ENCODE results near the gene TEX51. TPM values are rescaled to one million over a fixed set of nuclear protein-coding genes. Genes with fewer than 3 reads are reported as not detected.

Gene TEX51
- total RNA-seq, 2 donors from 2014 or later: not detected

DNA sequence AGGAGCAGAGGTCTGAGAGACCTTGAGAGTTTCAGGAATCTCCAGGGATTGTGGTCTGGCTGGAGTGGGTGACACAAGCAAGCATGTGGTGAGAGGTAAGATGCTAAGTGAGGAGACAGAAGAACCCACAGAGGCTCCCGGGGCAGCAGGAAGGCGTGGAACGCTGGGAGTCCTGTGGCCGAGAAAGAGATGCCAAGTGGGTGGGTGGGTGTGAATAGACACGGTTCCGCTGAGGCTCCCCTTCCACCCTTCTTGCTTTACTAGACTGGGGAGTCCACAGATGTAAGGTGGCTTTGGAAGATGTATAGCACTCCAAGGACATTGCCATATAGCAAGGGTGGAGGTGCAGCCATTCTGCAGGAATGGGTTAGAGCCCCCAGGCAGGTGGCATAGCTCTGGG lies 4.2 kb downstream of the TEX51 start:
- DNase-seq (ENCODE audit: low spot score) (no peak), ATAC-seq (no peak)
- no peaks in the 10 kb centered on the region for H3K36me3 Mint-ChIP-seq
- no peaks in the 10 kb centered on the region for H3K4me1 Mint-ChIP-seq (ENCODE audit: low read depth in 2 of 2)
- H3K9me3 Mint-ChIP-seq: no peaks in the 10 kb centered on the region
- H3K27ac Mint-ChIP-seq: no peak overlapping the region
- no peak overlapping the region for H3K4me3 Mint-ChIP-seq
- peaks cover 11 to 27% of the 10 kb centered on the region in 2 donors for H3K27me3 Mint-ChIP-seq

DNA sequence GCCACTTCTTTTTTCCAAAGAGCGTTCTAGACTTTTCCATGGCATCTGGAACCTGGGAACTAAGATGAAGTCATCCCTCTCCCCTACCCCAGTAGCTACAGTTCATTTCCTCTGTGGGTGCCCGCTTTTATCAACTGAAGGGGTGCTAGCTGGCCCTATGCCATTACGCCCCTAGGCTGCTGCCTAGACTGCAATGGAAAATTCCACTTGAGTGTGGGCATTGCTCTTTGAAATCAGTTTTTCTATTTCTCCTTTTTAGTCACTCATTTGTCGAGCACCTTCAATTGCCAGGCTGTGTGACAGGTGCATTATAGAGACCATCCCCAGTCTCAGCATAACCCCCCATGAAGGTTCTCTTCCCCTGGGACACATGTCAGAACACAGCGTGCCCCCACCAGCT lies 7.3 kb downstream of the TEX51 start:
- H3K9me3 Mint-ChIP-seq: no peaks in the 10 kb centered on the region
- DNase-seq (ENCODE audit: low spot score) (no peak), ATAC-seq (no peak)
- H3K4me1 Mint-ChIP-seq (ENCODE audit: low read depth in 2 of 2): no peaks in the 10 kb centered on the region
- no peak overlapping the region for H3K27ac Mint-ChIP-seq
- peaks cover 6 to 27% of the 10 kb centered on the region in 2 donors for H3K27me3 Mint-ChIP-seq
- no peak overlapping the region for H3K4me3 Mint-ChIP-seq
- no peaks in the 10 kb centered on the region for H3K36me3 Mint-ChIP-seq

DNA sequence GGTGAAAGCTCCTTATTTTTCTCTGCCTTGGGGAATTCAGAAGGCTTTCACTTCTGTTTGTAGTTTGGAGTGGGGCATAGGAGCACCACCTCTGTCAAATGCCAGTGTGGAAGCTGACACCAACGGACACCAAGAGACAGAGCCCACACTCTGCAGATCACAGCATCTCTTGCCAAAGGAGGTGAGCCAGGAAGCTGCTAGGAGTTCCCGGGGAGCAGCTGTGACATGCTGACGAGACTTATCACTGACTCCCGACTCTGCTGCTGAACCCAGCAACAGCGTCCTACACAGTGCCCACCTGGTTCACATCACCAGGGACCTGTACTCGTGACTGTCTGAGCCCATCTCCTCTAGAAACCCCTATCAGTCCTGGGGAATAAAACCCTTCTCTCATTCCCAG lies 8.1 kb downstream of the TEX51 start:
- H3K36me3 Mint-ChIP-seq: no peaks in the 10 kb centered on the region

DNA sequence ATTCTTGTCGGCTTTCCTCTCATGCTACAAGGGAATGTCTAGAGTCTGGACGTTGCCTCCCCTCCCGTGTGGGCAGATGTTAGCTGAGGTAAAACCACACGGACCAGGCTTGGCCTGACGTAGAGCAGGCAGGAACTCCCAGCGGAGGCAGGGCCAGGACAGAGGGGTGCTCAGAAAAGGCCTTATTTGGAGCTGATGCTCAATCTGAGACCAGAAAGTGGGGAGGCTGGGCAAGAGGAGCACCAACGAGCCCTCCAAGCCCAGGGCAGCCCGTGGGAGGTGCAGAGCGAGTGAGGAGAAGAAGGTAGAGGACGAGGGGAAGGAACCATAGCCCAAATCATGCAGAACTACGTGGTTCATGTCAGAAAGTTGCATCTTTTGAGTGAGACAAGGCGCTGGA lies 9.0 kb downstream of the TEX51 start:
- H3K27ac Mint-ChIP-seq: no peak overlapping the region

More for the DNA sequence above, 8.1 kb downstream of the TEX51 start:
- H3K27me3 Mint-ChIP-seq: peaks cover 6 to 27% of the 10 kb centered on the region in 2 donors
- no peak overlapping the region for H3K4me3 Mint-ChIP-seq
- DNase-seq (ENCODE audit: low spot score) (no peak), ATAC-seq (no peak)
- no peaks in the 10 kb centered on the region for H3K9me3 Mint-ChIP-seq
- H3K4me1 Mint-ChIP-seq (ENCODE audit: low read depth in 2 of 2): no peaks in the 10 kb centered on the region
- no peak overlapping the region for H3K27ac Mint-ChIP-seq

DNA sequence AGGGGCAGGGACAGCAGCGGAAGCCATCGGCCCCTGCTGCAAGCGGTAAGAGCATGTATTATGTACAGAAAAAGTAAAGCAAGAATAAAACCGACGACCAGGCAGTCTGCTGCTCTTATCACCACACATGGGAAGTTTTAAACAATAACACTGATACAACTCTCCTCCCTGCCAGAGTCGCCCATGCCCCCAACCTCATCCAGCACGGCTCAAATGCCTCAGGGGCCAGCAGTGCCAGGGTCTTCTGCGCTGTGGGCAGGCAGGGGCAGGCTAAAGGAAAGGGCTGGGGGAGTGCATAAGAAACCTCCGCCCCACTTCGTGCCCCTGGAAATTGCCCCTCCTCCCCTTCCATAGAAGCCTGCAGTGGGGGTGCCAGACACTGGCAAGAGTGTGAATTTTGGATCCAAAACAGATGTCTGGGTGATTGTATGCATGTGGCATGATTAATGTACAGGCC lies 10.1 kb downstream of the TEX51 start:
- DNase-seq (ENCODE audit: low spot score) (no peak), ATAC-seq (no peak)
- H3K27ac Mint-ChIP-seq: no peak overlapping the region
- H3K4me1 Mint-ChIP-seq (ENCODE audit: low read depth in 2 of 2): no peaks in the 10 kb centered on the region
- H3K4me3 Mint-ChIP-seq: no peak overlapping the region
- no peaks in the 10 kb centered on the region for H3K9me3 Mint-ChIP-seq
- H3K27me3 Mint-ChIP-seq: peaks cover 6 to 10% of the 10 kb centered on the region in 2 donors
- no peaks in the 10 kb centered on the region for H3K36me3 Mint-ChIP-seq

More for the DNA sequence above, 9.0 kb downstream of the TEX51 start:
- H3K4me1 Mint-ChIP-seq (ENCODE audit: low read depth in 2 of 2): no peaks in the 10 kb centered on the region
- ATAC-seq (peak in 1 of 2 donors; percentile 24), DNase-seq (ENCODE audit: low spot score) (no peak)
- no peak overlapping the region for H3K4me3 Mint-ChIP-seq
- H3K36me3 Mint-ChIP-seq: no peaks in the 10 kb centered on the region
- no peaks in the 10 kb centered on the region for H3K9me3 Mint-ChIP-seq
- H3K27me3 Mint-ChIP-seq: peaks cover 6 to 21% of the 10 kb centered on the region in 2 donors

DNA sequence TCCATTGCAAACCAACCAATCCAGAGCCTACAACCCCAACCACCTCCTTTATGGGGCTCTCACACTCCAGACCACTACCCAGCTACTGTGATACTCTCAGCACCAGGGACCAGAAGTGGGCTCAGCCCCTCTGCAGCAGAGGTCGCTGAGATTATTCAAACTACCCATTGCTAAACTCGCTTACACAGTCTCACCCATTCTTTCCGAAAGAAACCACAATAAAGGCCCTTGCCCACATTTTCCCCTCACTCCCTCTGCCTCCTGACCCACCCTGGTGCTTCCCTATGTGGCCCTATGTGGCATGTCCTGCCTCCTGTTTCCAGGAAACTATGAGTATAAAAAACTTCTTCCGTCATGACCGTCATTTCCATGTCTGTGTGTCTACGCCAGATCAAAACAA lies 10.7 kb downstream of the TEX51 start:
- Mint-ChIP-seq H3K27ac (no peak overlapping the region), H3K4me3 (no peak overlapping the region), H3K4me1 (ENCODE audit: low read depth in 2 of 2) (no peaks in the 10 kb centered on the region)

DNA sequence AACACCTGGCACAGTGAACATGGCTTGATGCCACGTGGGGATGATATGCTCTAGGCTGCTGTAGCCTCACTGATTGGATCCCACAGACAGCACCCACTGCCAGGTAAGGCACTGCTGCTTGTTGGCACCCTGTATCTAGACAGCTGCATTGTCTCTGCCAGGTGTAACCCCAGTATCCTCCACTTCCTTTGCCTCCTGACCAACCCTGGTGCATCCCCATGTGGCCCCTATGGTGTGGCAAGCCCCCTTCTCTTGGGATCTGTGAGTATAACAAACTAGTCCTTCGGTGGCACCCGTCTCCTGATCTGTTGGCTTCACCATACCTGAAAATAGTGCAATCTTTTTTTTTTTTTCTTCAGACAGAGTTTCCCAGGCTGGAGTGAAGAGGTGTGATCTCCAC lies 11.1 kb downstream of the TEX51 start:
- Mint-ChIP-seq H3K4me1 (ENCODE audit: low read depth in 2 of 2) (no peaks in the 10 kb centered on the region), H3K9me3 (no peaks in the 10 kb centered on the region), H3K4me3 (no peak overlapping the region), H3K36me3 (no peaks in the 10 kb centered on the region), H3K27me3 (peaks cover 3 to 8% of the 10 kb centered on the region in 2 donors), H3K27ac (no peak overlapping the region)
- ATAC-seq (no peak), DNase-seq (ENCODE audit: low spot score) (no peak)

More for the DNA sequence above, 10.7 kb downstream of the TEX51 start:
- Mint-ChIP-seq H3K36me3 (no peaks in the 10 kb centered on the region), H3K9me3 (no peaks in the 10 kb centered on the region), H3K27me3 (peaks cover 3 to 8% of the 10 kb centered on the region in 2 donors)
- DNase-seq (ENCODE audit: low spot score): no peak
- ATAC-seq: no peak

DNA sequence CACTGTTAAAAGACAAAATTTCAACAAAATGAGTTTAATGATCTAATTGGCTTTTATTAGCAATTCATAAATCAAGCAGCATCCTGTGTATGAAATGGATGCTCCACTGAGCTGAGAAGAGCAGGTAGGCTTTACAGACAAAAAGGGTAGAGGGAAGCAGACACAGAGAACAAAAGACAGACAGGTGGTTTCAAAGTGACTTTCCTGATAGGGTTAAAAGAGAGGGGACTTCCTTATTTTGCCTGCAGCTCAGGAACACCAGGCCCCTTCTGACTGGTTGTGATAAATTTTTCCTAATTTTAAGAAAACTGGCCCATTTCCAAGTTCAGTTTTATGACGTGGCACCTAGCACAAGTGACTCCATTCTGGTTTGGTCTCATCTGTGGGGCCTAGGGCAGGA lies 11.9 kb downstream of the TEX51 start:
- Mint-ChIP-seq H3K4me1 (ENCODE audit: low read depth in 2 of 2) (no peaks in the 10 kb centered on the region), H3K4me3 (no peak overlapping the region), H3K36me3 (no peaks in the 10 kb centered on the region), H3K9me3 (no peaks in the 10 kb centered on the region), H3K27me3 (peaks cover 3 to 8% of the 10 kb centered on the region in 2 donors), H3K27ac (no peak overlapping the region)
- no peak for DNase-seq (ENCODE audit: low spot score)
- no peak for ATAC-seq

DNA sequence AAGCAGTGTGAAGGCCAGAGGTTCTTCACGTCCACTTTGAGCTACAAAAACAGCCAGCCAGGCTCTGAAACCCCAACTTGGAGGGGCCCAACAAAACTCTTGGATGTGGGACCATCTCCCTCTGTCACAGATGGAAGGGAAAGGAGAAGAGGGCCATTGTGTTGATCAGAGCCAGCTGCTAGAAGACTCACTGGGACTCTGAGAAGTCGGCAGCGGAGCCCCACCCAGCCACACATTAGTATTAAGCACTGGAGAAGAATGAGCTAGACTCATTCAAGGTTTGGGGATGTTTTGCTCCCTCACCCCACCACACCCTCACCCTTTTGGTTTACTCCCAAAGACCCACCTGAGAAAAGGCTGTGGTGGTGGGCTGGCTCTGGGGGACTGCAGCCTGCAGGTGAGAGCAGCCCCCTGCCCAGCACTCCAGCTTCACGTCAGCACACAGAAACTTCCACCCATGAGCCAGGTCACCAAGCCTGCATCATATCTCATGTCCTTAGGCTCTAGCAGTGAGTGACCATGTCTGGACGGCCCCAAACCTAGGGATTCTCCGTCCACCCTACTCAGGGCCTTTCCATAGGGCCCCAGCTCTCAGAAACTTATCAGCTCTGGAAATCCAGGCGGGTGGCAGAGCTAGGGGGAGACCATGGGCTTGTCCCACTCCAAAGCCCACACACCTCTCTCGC lies 12.6 kb downstream of the TEX51 start:
- no peak overlapping the region for H3K27ac Mint-ChIP-seq
- no peak for ATAC-seq
- H3K36me3 Mint-ChIP-seq: no peaks in the 10 kb centered on the region

DNA sequence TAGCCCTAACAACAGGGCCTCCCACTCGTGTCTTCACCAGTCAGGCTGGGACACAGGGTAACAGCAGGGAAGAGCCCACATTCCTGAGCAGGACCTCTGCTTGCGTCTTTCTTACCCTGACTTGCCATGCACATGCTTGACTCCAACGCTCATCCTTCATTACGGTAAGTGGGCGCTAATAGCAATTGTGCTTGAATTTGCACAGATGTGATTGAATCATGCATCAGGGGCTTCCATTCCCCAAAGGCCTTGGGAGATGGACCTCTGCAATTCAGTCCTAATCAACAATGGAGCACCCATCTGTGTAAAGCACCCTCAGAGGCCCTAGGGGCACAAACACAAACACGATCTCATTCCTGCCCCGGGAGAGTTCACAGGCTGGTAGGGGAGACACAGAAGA lies 13.5 kb downstream of the TEX51 start:
- peaks cover under 1 to 13% of the 10 kb centered on the region in 2 donors for H3K27me3 Mint-ChIP-seq
- H3K9me3 Mint-ChIP-seq: no peaks in the 10 kb centered on the region
- H3K4me1 Mint-ChIP-seq (ENCODE audit: low read depth in 2 of 2): no peaks in the 10 kb centered on the region
- H3K36me3 Mint-ChIP-seq: no peaks in the 10 kb centered on the region
- DNase-seq (ENCODE audit: low spot score) (no peak), ATAC-seq (no peak)
- no peak overlapping the region for H3K27ac Mint-ChIP-seq
- H3K4me3 Mint-ChIP-seq: no peak overlapping the region

More for the DNA sequence above, 12.6 kb downstream of the TEX51 start:
- H3K4me3 Mint-ChIP-seq: no peak overlapping the region
- no peaks in the 10 kb centered on the region for H3K9me3 Mint-ChIP-seq
- H3K4me1 Mint-ChIP-seq (ENCODE audit: low read depth in 2 of 2): no peaks in the 10 kb centered on the region
- H3K27me3 Mint-ChIP-seq: peaks cover 3 to 13% of the 10 kb centered on the region in 2 donors
- DNase-seq (ENCODE audit: low spot score): no peak

DNA sequence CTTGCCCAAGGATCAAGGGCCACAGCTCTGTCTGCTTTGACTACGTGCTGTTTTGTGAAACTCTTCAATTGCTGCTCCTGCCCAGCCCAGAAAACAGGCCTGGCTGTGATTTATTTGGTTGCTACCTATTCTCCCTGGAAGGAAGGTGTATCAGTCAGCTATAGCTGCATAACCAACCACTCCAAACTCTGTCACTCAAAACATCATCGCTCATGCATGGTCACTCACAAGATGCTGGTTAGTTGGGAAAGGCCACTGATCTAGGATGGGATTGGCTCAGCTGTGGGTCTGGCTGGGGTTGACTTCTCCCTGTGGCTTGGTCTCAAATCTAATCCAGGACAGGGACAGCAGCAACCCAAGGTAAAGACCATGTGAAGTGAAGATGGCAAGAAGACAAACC lies 14.6 kb downstream of the TEX51 start:
- Mint-ChIP-seq H3K4me1 (ENCODE audit: low read depth in 2 of 2) (no peaks in the 10 kb centered on the region), H3K27ac (no peak overlapping the region), H3K36me3 (no peaks in the 10 kb centered on the region), H3K4me3 (no peak overlapping the region), H3K9me3 (no peaks in the 10 kb centered on the region), H3K27me3 (peaks cover 0 to 16% of the 10 kb centered on the region in 2 donors)
- ATAC-seq: no peak
- no peak for DNase-seq (ENCODE audit: low spot score)

DNA sequence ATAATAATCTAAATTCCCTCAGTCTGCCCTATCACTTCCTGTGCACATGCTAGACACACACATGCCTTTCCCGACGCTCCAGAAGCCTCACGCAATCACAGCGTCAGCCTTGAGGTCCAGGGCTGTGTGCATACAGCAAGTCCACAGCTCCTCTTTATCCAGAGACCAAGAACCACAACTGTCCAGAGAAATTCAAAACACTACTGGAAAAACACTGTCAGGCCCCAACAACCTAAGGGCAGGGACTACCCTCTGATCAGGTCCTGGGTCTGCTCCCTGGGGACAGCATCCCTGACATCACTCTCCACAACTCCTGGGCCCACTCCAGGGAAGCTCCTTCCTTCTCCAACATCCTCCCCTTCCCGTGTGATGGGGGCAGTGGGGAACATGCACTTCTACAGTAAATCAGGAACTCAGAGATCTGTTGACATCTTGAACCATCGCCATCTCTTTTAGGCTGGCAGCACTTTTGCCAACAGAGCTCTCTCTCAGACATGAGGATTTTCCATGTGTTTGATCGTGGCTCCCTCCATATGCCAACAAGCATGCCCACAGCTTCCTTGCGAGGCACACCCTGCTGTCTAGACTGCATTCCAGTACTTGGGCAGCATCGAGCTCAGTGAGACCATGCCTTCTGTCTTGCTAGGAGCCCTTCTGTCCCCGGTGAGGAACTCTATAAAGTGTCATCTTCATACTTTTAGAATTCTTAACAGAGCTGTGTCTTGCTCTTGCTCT lies 15.4 kb downstream of the TEX51 start:
- H3K4me1 Mint-ChIP-seq (ENCODE audit: low read depth in 2 of 2): no peaks in the 10 kb centered on the region
- H3K27me3 Mint-ChIP-seq: peaks cover 0 to 16% of the 10 kb centered on the region in 2 donors
- no peak overlapping the region for H3K27ac Mint-ChIP-seq
- no peak for ATAC-seq
- DNase-seq (ENCODE audit: low spot score): no peak
- no peak overlapping the region for H3K4me3 Mint-ChIP-seq
- H3K36me3 Mint-ChIP-seq: no peaks in the 10 kb centered on the region
- no peaks in the 10 kb centered on the region for H3K9me3 Mint-ChIP-seq

DNA sequence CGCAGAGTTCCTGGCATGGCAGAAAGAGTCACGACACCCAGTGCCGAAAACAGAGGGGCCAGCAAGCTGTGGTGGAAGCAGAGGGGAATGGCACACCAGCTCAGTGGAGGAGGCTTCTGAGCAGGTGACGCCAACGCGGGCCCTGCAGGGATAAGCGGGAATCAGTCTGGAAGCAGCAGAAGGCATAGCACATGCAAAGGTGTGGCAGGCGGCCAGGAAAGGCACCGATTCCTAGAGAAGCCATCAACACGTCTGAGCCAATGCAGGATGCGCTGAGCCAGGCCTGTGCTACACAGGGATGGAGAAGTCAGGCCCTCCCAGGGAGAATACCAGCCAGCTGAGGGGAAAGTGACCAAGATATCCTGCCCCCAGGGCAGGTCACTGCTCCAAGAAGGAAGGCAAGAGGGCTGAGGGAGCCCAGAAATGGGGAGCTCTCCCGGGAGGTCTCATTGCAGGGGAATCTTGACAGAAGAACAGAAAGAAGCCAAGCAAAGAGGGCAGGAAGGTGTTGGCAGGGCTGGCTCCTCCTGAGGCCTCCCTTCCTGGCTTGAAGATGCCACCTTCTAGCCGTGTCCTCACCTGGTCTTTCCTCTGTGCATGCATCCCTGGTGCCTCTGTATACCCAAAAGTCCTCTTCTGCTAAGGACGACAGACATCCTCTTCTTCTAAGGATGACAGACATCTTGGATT lies 16.3 kb downstream of the TEX51 start:
- Mint-ChIP-seq H3K4me1 (ENCODE audit: low read depth in 2 of 2) (no peaks in the 10 kb centered on the region), H3K27me3 (peaks cover 0 to 16% of the 10 kb centered on the region in 2 donors), H3K36me3 (no peaks in the 10 kb centered on the region), H3K4me3 (no peak overlapping the region), H3K9me3 (no peaks in the 10 kb centered on the region), H3K27ac (no peak overlapping the region)
- no peak for DNase-seq (ENCODE audit: low spot score)
- ATAC-seq: no peak

DNA sequence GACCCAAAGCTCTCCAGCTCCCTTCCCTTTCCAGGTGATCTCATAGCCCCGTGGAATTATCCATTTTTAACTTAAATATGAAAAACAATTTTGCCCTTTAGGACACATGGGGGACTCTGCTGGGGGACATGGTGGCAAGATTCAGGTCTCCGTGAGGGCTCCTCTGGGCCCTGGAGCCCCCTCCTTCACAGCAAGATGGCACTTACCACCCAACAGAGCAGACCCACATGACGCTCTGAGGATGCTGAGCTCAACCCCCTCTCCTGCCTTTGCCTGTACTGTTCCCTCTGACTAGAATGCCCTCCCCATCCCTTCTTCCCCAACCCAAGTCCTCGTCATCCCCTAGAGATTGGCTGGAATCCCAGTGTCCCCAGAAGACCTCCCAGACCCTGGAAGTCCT lies 17.2 kb downstream of the TEX51 start:
- Mint-ChIP-seq H3K27me3 (peaks cover 0 to 16% of the 10 kb centered on the region in 2 donors), H3K4me3 (no peak overlapping the region), H3K9me3 (no peaks in the 10 kb centered on the region), H3K4me1 (ENCODE audit: low read depth in 2 of 2) (no peaks in the 10 kb centered on the region), H3K27ac (no peak overlapping the region), H3K36me3 (no peaks in the 10 kb centered on the region)
- DNase-seq (ENCODE audit: low spot score) (no peak), ATAC-seq (no peak)
